H1 (cell line): ENCODE data around the gene RAD23A. TPM values are rescaled to one million over a fixed set of nuclear protein-coding genes. Genes with fewer than 3 reads are reported as not detected.

Experiments used
- BCL11A ChIP-seq, 2 experiments: IDR thresholded peaks; one replicate each; pipeline ENCODE4 v1.6.1; 2011; ENCODE audit warnings: low read depth in 2 of 2, low read length in 2 of 2, mild to moderate bottlenecking in 2 of 2
- CREB1 ChIP-seq: IDR thresholded peaks from 2 replicates; pipeline ENCODE4 v1.6.1; 2012; ENCODE audit warnings: inconsistent platforms
- EGR1 ChIP-seq: IDR thresholded peaks from 2 replicates; pipeline ENCODE4 v1.6.1; 2011; ENCODE audit warnings: low read depth, low read length, borderline replicate concordance
- POLR2AphosphoS5 ChIP-seq: IDR thresholded peaks from 2 replicates; pipeline ENCODE4 v1.6.1; 2011; ENCODE audit warnings: low read depth, low read length
- SIX5 ChIP-seq: IDR thresholded peaks from 2 replicates; pipeline ENCODE4 v1.6.1; 2011; ENCODE audit warnings: mild to moderate bottlenecking, low read depth, low read length
- SRF ChIP-seq: IDR thresholded peaks from 2 replicates; pipeline ENCODE4 v1.6.1; 2011; ENCODE audit warnings: mild to moderate bottlenecking, low read depth, low read length, moderate library complexity
- SUZ12 ChIP-seq: fragments of 200-600 bp; sonication (generic); IDR thresholded peaks from 2 replicates; pipeline ENCODE4 v1.6.1; 2012; ENCODE audit warnings: mild to moderate bottlenecking, inconsistent platforms, low read length, moderate library complexity, mixed read lengths
- TAF7 ChIP-seq: optimal IDR thresholded peaks from 2 replicates; pipeline ENCODE3; 2011; ENCODE audit warnings: low read depth, mild to moderate bottlenecking, inconsistent platforms, low read length, moderate library complexity, borderline replicate concordance
- polyA plus RNA-seq, 7 experiments: library from polyadenylated mRNA; depleted of rRNA in 3 of 7; stranded (reverse) in 5 of 7; unstranded in 2 of 7; fragments of >200 nt in 5 of 7; fragments of 200-250 nt in 2 of 7; gene quantifications; 1 replicate in 5 of 7; 2 replicates in 1 of 7; 4 replicates in 1 of 7; pipeline versions ENCODE4 v1.2.1 to v1.2.3, GENCODE V29; 2011 to 2013; ENCODE audit warnings: missing spikeins in 2 of 7, mixed read lengths in 2 of 7
- total RNA-seq: library from RNA; stranded (reverse); fragmentation: NEBNext Ultra II Directional; extraction: Animal tissue kit (Norgen Biotek cat#: 25700); gene quantifications from 2 replicates; pipeline ENCODE4 v1.2.1, GENCODE V29; 2021
- TF ChIP-seq, protein P1 (sequence below): fragments of 300-600 bp; sonication (generic); IDR thresholded peaks from 2 replicates; pipeline ENCODE4 v1.7.1; 2012; ENCODE audit warnings: low read length, moderate library complexity, mild to moderate bottlenecking, inconsistent platforms; ENCODE audit not compliant: insufficient replicate concordance
- TF ChIP-seq, protein P2 (sequence below): IDR thresholded peaks from 2 replicates; pipeline ENCODE4 v1.6.1; 2012; ENCODE audit warnings: low read length, inconsistent platforms

RAD23A gene
- total and polyA plus RNA-seq, 2 of the 8 experiments (the other 6 are each of a cell fraction or from before 2014, with no cell fraction given) = 40.0 to 76.1 TPM

DNA sequence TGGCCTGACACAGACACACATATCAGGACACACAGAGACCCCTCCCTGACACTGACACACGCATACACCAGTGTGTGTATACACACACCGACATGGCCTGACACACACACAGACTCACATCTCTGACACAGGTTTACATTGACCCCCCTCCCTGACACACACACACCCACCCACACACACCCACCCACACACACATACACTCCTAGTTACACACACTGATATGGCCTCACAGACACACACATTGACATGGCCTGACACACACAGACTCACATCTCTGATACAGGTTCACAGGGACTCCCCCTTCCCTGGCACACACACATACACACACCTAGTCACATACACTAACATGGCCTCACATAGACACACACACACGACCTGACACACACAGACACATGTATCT is 45.2 kb downstream of the RAD23A start (continued):
- TF ChIP-seq, protein P1, sequence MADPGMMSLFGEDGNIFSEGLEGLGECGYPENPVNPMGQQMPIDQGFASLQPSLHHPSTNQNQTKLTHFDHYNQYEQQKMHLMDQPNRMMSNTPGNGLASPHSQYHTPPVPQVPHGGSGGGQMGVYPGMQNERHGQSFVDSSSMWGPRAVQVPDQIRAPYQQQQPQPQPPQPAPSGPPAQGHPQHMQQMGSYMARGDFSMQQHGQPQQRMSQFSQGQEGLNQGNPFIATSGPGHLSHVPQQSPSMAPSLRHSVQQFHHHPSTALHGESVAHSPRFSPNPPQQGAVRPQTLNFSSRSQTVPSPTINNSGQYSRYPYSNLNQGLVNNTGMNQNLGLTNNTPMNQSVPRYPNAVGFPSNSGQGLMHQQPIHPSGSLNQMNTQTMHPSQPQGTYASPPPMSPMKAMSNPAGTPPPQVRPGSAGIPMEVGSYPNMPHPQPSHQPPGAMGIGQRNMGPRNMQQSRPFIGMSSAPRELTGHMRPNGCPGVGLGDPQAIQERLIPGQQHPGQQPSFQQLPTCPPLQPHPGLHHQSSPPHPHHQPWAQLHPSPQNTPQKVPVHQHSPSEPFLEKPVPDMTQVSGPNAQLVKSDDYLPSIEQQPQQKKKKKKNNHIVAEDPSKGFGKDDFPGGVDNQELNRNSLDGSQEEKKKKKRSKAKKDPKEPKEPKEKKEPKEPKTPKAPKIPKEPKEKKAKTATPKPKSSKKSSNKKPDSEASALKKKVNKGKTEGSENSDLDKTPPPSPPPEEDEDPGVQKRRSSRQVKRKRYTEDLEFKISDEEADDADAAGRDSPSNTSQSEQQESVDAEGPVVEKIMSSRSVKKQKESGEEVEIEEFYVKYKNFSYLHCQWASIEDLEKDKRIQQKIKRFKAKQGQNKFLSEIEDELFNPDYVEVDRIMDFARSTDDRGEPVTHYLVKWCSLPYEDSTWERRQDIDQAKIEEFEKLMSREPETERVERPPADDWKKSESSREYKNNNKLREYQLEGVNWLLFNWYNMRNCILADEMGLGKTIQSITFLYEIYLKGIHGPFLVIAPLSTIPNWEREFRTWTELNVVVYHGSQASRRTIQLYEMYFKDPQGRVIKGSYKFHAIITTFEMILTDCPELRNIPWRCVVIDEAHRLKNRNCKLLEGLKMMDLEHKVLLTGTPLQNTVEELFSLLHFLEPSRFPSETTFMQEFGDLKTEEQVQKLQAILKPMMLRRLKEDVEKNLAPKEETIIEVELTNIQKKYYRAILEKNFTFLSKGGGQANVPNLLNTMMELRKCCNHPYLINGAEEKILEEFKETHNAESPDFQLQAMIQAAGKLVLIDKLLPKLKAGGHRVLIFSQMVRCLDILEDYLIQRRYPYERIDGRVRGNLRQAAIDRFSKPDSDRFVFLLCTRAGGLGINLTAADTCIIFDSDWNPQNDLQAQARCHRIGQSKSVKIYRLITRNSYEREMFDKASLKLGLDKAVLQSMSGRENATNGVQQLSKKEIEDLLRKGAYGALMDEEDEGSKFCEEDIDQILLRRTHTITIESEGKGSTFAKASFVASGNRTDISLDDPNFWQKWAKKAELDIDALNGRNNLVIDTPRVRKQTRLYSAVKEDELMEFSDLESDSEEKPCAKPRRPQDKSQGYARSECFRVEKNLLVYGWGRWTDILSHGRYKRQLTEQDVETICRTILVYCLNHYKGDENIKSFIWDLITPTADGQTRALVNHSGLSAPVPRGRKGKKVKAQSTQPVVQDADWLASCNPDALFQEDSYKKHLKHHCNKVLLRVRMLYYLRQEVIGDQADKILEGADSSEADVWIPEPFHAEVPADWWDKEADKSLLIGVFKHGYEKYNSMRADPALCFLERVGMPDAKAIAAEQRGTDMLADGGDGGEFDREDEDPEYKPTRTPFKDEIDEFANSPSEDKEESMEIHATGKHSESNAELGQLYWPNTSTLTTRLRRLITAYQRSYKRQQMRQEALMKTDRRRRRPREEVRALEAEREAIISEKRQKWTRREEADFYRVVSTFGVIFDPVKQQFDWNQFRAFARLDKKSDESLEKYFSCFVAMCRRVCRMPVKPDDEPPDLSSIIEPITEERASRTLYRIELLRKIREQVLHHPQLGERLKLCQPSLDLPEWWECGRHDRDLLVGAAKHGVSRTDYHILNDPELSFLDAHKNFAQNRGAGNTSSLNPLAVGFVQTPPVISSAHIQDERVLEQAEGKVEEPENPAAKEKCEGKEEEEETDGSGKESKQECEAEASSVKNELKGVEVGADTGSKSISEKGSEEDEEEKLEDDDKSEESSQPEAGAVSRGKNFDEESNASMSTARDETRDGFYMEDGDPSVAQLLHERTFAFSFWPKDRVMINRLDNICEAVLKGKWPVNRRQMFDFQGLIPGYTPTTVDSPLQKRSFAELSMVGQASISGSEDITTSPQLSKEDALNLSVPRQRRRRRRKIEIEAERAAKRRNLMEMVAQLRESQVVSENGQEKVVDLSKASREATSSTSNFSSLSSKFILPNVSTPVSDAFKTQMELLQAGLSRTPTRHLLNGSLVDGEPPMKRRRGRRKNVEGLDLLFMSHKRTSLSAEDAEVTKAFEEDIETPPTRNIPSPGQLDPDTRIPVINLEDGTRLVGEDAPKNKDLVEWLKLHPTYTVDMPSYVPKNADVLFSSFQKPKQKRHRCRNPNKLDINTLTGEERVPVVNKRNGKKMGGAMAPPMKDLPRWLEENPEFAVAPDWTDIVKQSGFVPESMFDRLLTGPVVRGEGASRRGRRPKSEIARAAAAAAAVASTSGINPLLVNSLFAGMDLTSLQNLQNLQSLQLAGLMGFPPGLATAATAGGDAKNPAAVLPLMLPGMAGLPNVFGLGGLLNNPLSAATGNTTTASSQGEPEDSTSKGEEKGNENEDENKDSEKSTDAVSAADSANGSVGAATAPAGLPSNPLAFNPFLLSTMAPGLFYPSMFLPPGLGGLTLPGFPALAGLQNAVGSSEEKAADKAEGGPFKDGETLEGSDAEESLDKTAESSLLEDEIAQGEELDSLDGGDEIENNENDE = no peak
- TF ChIP-seq EGR1 = no peak
- no peak for TF ChIP-seq SUZ12
- no peak for TF ChIP-seq BCL11A (IDR thresholded peaks at IDR 0.05; ENCODE audit: low read depth in 2 of 2, low read length in 2 of 2)
- no peak for TF ChIP-seq CREB1
- no peak for TF ChIP-seq TAF7
- no peak for TF ChIP-seq SRF
- TF ChIP-seq POLR2AphosphoS5 = no peak
- TF ChIP-seq, protein P2, sequence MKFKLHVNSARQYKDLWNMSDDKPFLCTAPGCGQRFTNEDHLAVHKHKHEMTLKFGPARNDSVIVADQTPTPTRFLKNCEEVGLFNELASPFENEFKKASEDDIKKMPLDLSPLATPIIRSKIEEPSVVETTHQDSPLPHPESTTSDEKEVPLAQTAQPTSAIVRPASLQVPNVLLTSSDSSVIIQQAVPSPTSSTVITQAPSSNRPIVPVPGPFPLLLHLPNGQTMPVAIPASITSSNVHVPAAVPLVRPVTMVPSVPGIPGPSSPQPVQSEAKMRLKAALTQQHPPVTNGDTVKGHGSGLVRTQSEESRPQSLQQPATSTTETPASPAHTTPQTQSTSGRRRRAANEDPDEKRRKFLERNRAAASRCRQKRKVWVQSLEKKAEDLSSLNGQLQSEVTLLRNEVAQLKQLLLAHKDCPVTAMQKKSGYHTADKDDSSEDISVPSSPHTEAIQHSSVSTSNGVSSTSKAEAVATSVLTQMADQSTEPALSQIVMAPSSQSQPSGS = no peak
- no peak for TF ChIP-seq SIX5
